HCT116 (cell line): ENCODE data around the gene NOXA1. TPM values are rescaled to one million over a fixed set of nuclear protein-coding genes. Genes with fewer than 3 reads are reported as not detected.

Experiments used
- ATAC-seq: fragments of 200-7000 bp; cut with Tn5 transposase; 2 replicates; pipeline ENCODE4 v1.9.1; 2020; ENCODE audit warnings: mild to moderate bottlenecking, moderate library complexity
- BruUV-seq: library from RNA; stranded (reverse); fragments of 400-500 nt; replicated peaks from 2 replicates; lab custom pipeline; 2021; lab: Mats Ljungman, UMichigan
- CTCF ChIA-PET: fragments of 300-600 bp; sonication (Branson Sonifier 250); formaldehyde crosslinking; loops from one replicate; lab custom pipeline; 2021; ENCODE audit warnings: antibody characterized with exemption; lab: Charles Lee
- POLR2A ChIA-PET: fragments of 300-600, 350-600 bp; sonication (Branson Sonifier 250); formaldehyde crosslinking; loops from one replicate; lab custom pipeline; 2021; ENCODE audit warnings: antibody characterized with exemption; lab: Charles Lee
- RAD21 ChIA-PET, 2 experiments: fragments of 300-600 bp; sonication (Branson Sonifier 250); formaldehyde crosslinking; loops; one replicate each; lab custom pipeline; 2023; ENCODE audit warnings: low total read pairs in 2 of 2; ENCODE audit not compliant: uncharacterized antibody in 2 of 2, unreplicated experiment in 2 of 2, low non-redundant PET in 1 of 2; lab: Charles Lee
- DNase-seq: peaks from one replicate; pipeline ENCODE4 v3.0.0-alpha.2; 2010; ENCODE audit warnings: low read depth, low spot score
- H2AFZ ChIP-seq: fragments of 200-600 bp; shearing (Covaris generic), sonication (generic); 2 replicates; pipeline ENCODE4 v1.6.1; 2017; ENCODE audit warnings: low read depth, mixed run types, mixed read lengths, antibody characterized with exemption, low read length; ENCODE audit not compliant: poor library complexity, severe bottlenecking
- H3K27ac ChIP-seq: 2 replicates; pipeline ENCODE4 v1.5.1; 2012; ENCODE audit warnings: low read depth, low read length
- H3K27me3 ChIP-seq: fragments of 200-600 bp; sonication (generic); 2 replicates; pipeline ENCODE4 v1.6.1; 2016; ENCODE audit warnings: mixed run types, low read length, mixed read lengths; ENCODE audit not compliant: insufficient read depth
- H3K36me3 ChIP-seq, 2 experiments: fragments of 200-500 bp in 1 of 2; fragments of 200-600 bp in 1 of 2; sonication (Bioruptor generic) in 1 of 2; sonication (generic) in 1 of 2; 2 replicates each; pipeline versions ENCODE4 v1.5.1 to v1.6.1; 2014 to 2016; ENCODE audit warnings: low read length in 2 of 2, inconsistent platforms in 1 of 2, mixed read lengths in 1 of 2, mixed run types in 1 of 2; ENCODE audit not compliant: insufficient read depth in 2 of 2, control insufficient read depth in 1 of 2
- H3K4me1 ChIP-seq, 2 experiments: fragments of 200-600 bp in 1 of 2; sonication (generic) in 1 of 2; 2 replicates each; pipeline versions ENCODE4 v1.5.1 to v1.6.1; 2012 to 2017; ENCODE audit warnings: low read length in 2 of 2, inconsistent platforms in 1 of 2, mild to moderate bottlenecking in 1 of 2, mixed read lengths in 1 of 2, mixed run types in 1 of 2, moderate library complexity in 1 of 2; ENCODE audit not compliant: insufficient read depth in 2 of 2, control insufficient read depth in 1 of 2
- H3K4me2 ChIP-seq: fragments of 200-600 bp; sonication (generic); 2 replicates; pipeline ENCODE4 v1.6.1; 2017; ENCODE audit warnings: mixed run types, low read length, mixed read lengths
- H3K4me3 ChIP-seq, 2 experiments: fragments of 200-600 bp in 1 of 2; sonication (generic) in 1 of 2; replicated peaks in 1 of 2; 2 replicates each; pipeline ENCODE4 v1.5.1; 2011 to 2016; ENCODE audit warnings: low read length in 2 of 2, control low read depth in 1 of 2, low read depth in 1 of 2, mild to moderate bottlenecking in 1 of 2, mixed read lengths in 1 of 2, mixed run types in 1 of 2
- H3K79me2 ChIP-seq: fragments of 200-600 bp; sonication (generic); 2 replicates; pipeline ENCODE4 v1.6.1; 2017; ENCODE audit warnings: mild to moderate bottlenecking, mixed run types, low read length, moderate library complexity, mixed read lengths; ENCODE audit not compliant: insufficient read depth
- H3K9ac ChIP-seq: fragments of 200-600 bp; sonication (generic); 2 replicates; pipeline ENCODE4 v1.6.1; 2016; ENCODE audit warnings: low read length, mixed read lengths
- H3K9me2 ChIP-seq: fragments of 200-600 bp; sonication (generic), shearing (Covaris generic); 2 replicates; pipeline ENCODE4 v1.6.1; 2017; ENCODE audit warnings: mixed run types, mild to moderate bottlenecking, moderate library complexity; ENCODE audit not compliant: insufficient read depth
- H3K9me3 ChIP-seq, 2 experiments: fragments of 200-500 bp in 1 of 2; fragments of 200-600 bp in 1 of 2; sonication (Bioruptor generic) in 1 of 2; sonication (generic) in 1 of 2; 2 replicates each; pipeline ENCODE4 v1.6.1; 2014 to 2017; ENCODE audit warnings: low read length in 2 of 2, mixed read lengths in 2 of 2, inconsistent platforms in 1 of 2, low read depth in 1 of 2, mild to moderate bottlenecking in 1 of 2, mixed run types in 1 of 2, moderate library complexity in 1 of 2; ENCODE audit not compliant: control insufficient read depth in 1 of 2, insufficient read depth in 1 of 2
- H4K20me1 ChIP-seq: fragments of 200-600 bp; sonication (generic), shearing (Covaris generic); 2 replicates; pipeline ENCODE4 v1.6.1; 2017; ENCODE audit warnings: mixed run types, mild to moderate bottlenecking, moderate library complexity; ENCODE audit not compliant: insufficient read depth
- CBX3 ChIP-seq: IDR thresholded peaks from 2 replicates; pipeline ENCODE4 v1.6.1; 2012; ENCODE audit warnings: low read depth
- CEBPB ChIP-seq: IDR thresholded peaks from 2 replicates; pipeline ENCODE4 v1.6.1; 2012; ENCODE audit warnings: low read depth
- EGR1 ChIP-seq: IDR thresholded peaks from 2 replicates; pipeline ENCODE4 v1.6.1; 2012; ENCODE audit warnings: low read depth
- FOSL1 ChIP-seq: IDR thresholded peaks from 2 replicates; pipeline ENCODE4 v1.6.1; 2012; ENCODE audit warnings: low read depth
- SIN3A ChIP-seq: IDR thresholded peaks from 2 replicates; pipeline ENCODE4 v1.6.1; 2012; ENCODE audit warnings: low read depth
- TCF7L2 ChIP-seq: IDR thresholded peaks from 2 replicates; pipeline ENCODE4 v1.7.0; 2011; ENCODE audit warnings: borderline replicate concordance, inconsistent platforms; ENCODE audit not compliant: insufficient read depth, insufficient read length; ENCODE audit errors: extremely low read depth
- YY1 ChIP-seq: IDR thresholded peaks from 2 replicates; pipeline ENCODE4 v1.6.1; 2011; ENCODE audit warnings: low read length, low read depth, moderate library complexity, mild to moderate bottlenecking; ENCODE audit not compliant: insufficient replicate concordance; ENCODE audit errors: extremely low read depth
- intact Hi-C: fragments of 100-400 bp; cut with micrococcal nuclease; formaldehyde crosslinking; loops from 2 replicates; pipeline ENCODE4 v1.10.0; 2022
- total RNA-seq: library from RNA; stranded (reverse); gene quantifications from one replicate; pipeline ENCODE4 v1.2.1, GENCODE V29; 2021; ENCODE audit not compliant: unreplicated experiment
- TF ChIP-seq, protein P1 (sequence below): IDR thresholded peaks from 2 replicates; pipeline ENCODE4 v1.6.1; 2011; ENCODE audit warnings: mild to moderate bottlenecking, low read length, moderate library complexity; ENCODE audit not compliant: insufficient replicate concordance; ENCODE audit errors: extremely low read depth
- TF ChIP-seq, protein P2 (sequence below), 3 experiments: fragments of 200-600 bp in 1 of 3; sonication (generic) in 1 of 3; IDR thresholded peaks in 2 of 3; conservative IDR thresholded peaks in 1 of 3; 2 replicates each; pipeline ENCODE4 v1.5.1; 2012 to 2017; ENCODE audit warnings: low read depth in 2 of 3, low read length in 2 of 3, antibody characterized with exemption in 1 of 3, borderline replicate concordance in 1 of 3, control low read depth in 1 of 3, mild to moderate bottlenecking in 1 of 3, mixed read lengths in 1 of 3, mixed run types in 1 of 3, moderate library complexity in 1 of 3; ENCODE audit not compliant: insufficient read depth in 1 of 3
- TF ChIP-seq, protein P3 (sequence below): IDR thresholded peaks from 2 replicates; pipeline ENCODE4 v1.6.1; 2012
- TF ChIP-seq, protein P4 (sequence below): IDR thresholded peaks from 2 replicates; pipeline ENCODE4 v1.6.1; 2012; ENCODE audit warnings: low read depth

The NOXA1 gene
- total RNA-seq, 1 experiment from 2014 or later: 13.2 TPM

DNA sequence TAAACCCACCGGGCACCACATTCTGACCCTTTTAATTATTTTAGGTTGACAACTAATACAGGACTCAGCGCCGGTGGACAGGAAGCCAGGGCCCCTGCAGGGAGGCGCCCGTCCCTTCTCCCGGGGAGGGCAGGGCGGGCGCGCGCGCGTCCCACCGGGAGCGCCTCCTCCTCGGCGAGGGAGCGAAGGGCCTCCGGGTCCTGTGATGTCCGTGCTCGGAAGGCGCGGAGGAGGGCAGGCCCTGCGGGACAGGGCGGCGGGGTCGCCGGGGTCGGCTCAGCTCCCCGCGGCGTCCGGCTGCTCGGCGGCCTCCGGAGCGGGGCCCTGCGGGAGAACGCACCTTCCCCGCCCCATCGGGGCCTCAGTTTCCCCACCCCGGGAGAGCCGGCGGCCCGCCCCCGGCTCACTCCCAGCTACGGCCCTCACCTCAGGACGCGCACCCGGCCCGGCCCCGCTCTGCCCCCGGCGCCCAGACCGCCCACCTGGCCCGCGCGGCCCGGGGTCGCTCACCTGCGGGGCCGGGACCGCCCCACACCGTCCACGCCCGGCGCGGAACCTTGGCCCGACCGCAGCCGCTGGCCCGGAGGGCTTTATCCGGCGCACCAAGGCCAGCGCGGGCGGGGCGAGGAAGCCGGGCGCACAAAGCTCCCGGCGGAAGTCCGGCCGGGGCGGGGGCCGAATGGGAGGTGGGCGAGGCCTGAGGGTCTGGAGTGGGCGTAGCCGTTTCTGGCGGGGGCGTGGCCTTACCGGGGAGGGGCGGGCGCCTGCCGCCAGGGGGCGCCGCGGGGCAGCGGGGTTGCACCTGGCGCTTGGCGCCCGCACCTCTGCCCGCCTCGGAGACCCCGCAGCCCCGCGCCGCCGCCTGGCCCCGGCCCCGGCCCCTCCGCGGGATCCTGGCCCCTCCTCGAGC is at the start of gene NOXA1, which contains the start of gene EXD3 (continued):
- TF ChIP-seq, protein P1, sequence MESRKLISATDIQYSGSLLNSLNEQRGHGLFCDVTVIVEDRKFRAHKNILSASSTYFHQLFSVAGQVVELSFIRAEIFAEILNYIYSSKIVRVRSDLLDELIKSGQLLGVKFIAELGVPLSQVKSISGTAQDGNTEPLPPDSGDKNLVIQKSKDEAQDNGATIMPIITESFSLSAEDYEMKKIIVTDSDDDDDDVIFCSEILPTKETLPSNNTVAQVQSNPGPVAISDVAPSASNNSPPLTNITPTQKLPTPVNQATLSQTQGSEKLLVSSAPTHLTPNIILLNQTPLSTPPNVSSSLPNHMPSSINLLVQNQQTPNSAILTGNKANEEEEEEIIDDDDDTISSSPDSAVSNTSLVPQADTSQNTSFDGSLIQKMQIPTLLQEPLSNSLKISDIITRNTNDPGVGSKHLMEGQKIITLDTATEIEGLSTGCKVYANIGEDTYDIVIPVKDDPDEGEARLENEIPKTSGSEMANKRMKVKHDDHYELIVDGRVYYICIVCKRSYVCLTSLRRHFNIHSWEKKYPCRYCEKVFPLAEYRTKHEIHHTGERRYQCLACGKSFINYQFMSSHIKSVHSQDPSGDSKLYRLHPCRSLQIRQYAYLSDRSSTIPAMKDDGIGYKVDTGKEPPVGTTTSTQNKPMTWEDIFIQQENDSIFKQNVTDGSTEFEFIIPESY: no peak
- TF ChIP-seq, protein P2, sequence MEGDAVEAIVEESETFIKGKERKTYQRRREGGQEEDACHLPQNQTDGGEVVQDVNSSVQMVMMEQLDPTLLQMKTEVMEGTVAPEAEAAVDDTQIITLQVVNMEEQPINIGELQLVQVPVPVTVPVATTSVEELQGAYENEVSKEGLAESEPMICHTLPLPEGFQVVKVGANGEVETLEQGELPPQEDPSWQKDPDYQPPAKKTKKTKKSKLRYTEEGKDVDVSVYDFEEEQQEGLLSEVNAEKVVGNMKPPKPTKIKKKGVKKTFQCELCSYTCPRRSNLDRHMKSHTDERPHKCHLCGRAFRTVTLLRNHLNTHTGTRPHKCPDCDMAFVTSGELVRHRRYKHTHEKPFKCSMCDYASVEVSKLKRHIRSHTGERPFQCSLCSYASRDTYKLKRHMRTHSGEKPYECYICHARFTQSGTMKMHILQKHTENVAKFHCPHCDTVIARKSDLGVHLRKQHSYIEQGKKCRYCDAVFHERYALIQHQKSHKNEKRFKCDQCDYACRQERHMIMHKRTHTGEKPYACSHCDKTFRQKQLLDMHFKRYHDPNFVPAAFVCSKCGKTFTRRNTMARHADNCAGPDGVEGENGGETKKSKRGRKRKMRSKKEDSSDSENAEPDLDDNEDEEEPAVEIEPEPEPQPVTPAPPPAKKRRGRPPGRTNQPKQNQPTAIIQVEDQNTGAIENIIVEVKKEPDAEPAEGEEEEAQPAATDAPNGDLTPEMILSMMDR (IDR thresholded peaks at IDR 0.05 in 2 of 3, conservative IDR thresholded peaks at IDR 0.05 in 1 of 3; ENCODE audit: borderline replicate concordance in 1 of 3, insufficient read depth in 1 of 3, low read depth in 2 of 3, low read length in 2 of 3): peak in 2 of 3 experiments; percentile 46 to 72; a peak in 4 of 6 replicates
- TF ChIP-seq TCF7L2 (peak; percentile 92), EGR1 (no peak)

DNA sequence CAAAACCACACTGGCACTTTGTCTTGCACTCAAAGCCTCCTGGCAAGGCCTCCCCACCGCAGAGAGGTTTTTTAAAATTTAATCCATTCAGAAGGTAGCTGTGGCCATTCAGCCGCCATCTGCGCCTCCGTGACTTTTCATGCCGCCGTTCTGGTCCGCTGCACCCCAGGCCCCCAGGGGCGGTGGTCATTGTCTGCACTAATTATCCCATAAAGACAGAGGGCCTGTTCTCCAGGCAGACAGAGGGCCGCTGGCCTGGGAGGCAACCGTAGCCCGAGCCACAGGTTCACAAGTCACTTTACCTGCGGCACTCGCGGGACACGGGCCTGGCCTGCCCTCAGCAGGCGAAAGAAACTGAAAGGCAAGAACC is 49.6 kb upstream of the NOXA1 start:
- H3K4me2 ChIP-seq: no peak overlapping the region
- no peak overlapping the region for H2AFZ ChIP-seq
- BruUV-seq: no TSS peak
- H3K4me1 ChIP-seq: no peaks in the 10 kb centered on the region
- H4K20me1 ChIP-seq: no peaks in the 10 kb centered on the region
- ATAC-seq (no peak), DNase-seq (no peak)
- no peaks in the 10 kb centered on the region for H3K79me2 ChIP-seq
- no peaks in the 10 kb centered on the region for H3K27me3 ChIP-seq
- no peaks in the 10 kb centered on the region for H3K9me2 ChIP-seq
- CTCF ChIA-PET: no interaction called here
- H3K4me3 ChIP-seq: no peak overlapping the region
- H3K27ac ChIP-seq: no peak overlapping the region
- no peak overlapping the region for H3K9ac ChIP-seq
- no peaks in the 10 kb centered on the region for H3K36me3 ChIP-seq
- RAD21 ChIA-PET: no interaction called here
- POLR2A ChIA-PET: no interaction called here
- TF ChIP-seq YY1 (no peak), CBX3 (no peak), FOSL1 (no peak), TCF7L2 (no peak), CEBPB (no peak), SIN3A (no peak)
- TF ChIP-seq, protein P3, sequence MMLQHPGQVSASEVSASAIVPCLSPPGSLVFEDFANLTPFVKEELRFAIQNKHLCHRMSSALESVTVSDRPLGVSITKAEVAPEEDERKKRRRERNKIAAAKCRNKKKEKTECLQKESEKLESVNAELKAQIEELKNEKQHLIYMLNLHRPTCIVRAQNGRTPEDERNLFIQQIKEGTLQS: no peak
- TF ChIP-seq, protein P4, sequence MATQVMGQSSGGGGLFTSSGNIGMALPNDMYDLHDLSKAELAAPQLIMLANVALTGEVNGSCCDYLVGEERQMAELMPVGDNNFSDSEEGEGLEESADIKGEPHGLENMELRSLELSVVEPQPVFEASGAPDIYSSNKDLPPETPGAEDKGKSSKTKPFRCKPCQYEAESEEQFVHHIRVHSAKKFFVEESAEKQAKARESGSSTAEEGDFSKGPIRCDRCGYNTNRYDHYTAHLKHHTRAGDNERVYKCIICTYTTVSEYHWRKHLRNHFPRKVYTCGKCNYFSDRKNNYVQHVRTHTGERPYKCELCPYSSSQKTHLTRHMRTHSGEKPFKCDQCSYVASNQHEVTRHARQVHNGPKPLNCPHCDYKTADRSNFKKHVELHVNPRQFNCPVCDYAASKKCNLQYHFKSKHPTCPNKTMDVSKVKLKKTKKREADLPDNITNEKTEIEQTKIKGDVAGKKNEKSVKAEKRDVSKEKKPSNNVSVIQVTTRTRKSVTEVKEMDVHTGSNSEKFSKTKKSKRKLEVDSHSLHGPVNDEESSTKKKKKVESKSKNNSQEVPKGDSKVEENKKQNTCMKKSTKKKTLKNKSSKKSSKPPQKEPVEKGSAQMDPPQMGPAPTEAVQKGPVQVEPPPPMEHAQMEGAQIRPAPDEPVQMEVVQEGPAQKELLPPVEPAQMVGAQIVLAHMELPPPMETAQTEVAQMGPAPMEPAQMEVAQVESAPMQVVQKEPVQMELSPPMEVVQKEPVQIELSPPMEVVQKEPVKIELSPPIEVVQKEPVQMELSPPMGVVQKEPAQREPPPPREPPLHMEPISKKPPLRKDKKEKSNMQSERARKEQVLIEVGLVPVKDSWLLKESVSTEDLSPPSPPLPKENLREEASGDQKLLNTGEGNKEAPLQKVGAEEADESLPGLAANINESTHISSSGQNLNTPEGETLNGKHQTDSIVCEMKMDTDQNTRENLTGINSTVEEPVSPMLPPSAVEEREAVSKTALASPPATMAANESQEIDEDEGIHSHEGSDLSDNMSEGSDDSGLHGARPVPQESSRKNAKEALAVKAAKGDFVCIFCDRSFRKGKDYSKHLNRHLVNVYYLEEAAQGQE: no peak
- TF ChIP-seq, all 23 proteins: peak for 0
- intact Hi-C loops: no loop called here
- H3K9me3 ChIP-seq: peaks cover 0 to 5% of the 10 kb centered on the region in 2 experiments; a peak in 1 of 4 replicates
